Measurements from ENCODE around the gene SUSD3. TPM values are rescaled to one million over a fixed set of nuclear protein-coding genes. Genes with fewer than 3 reads are reported as not detected.

The SUSD3 gene
- total RNA-seq, 1 experiment from 2014 or later: 5.0 TPM

- H3K4me1 ChIP-seq (ENCODE audit: control insufficient read depth, insufficient read depth, low read length): peaks cover under 1% of the 10 kb centered on the region; the same call in 1 of the 2 replicates
- no peak for TF ChIP-seq SIN3A (IDR thresholded peaks at IDR 0.05; ENCODE audit: borderline replicate concordance, insufficient read depth, low read depth, low read length)
- TF ChIP-seq POLR2AphosphoS5 (IDR thresholded peaks at IDR 0.05; ENCODE audit: low read depth, low read length): no peak
- no peak for TF ChIP-seq REST (IDR thresholded peaks at IDR 0.05; ENCODE audit: insufficient read depth in 1 of 2, low read depth in 2 of 2, low read length in 1 of 2)
- no peak for TF ChIP-seq CTCF (IDR thresholded peaks at IDR 0.05)
- TF ChIP-seq TCF7L2 (IDR thresholded peaks at IDR 0.05; ENCODE audit: low read depth, low read length): no peak
- H3K4me3 ChIP-seq (ENCODE audit: low read depth in 2 of 2, low read length in 2 of 2): no peak overlapping the region
- H3K27ac ChIP-seq (ENCODE audit: low read length): no peak overlapping the region
- H3K9me3 ChIP-seq (ENCODE audit: control insufficient read depth, insufficient read depth, low read depth, low read length): no peaks in the 10 kb centered on the region
- H3K27me3 ChIP-seq (ENCODE audit: control insufficient read depth, insufficient read depth, low read length): no peaks in the 10 kb centered on the region
- intact Hi-C loops (cut with micrococcal nuclease; ENCODE audit: unreplicated experiment): no loop called here
- no peak for ATAC-seq
- POLR2A ChIA-PET: interaction anchor here (0.6 kb wide), 1 partner anchor 8 kb away, joined by 3 read pairs; no protein-coding TSS in a partner anchor
- in situ Hi-C loops (cut with HindIII; ENCODE audit: low pct_unique_long_range_greater_than_20kb, low sequenced_read_pairs): no loop called here
- H3K36me3 ChIP-seq (ENCODE audit: control insufficient read depth, insufficient read depth, low read length): no peaks in the 10 kb centered on the region
- DNase-seq (ENCODE audit: low read depth, low spot score): no peak
- no TSS peak for BruUV-seq (replicated peaks)
- CTCF ChIA-PET: interaction anchor here (0.6 kb wide), 1 partner anchor 124 kb away, joined by 3 read pairs; no protein-coding TSS in a partner anchor
Observed at GRCh38 chr9:93126825-93127368, 68.4 kb downstream of the SUSD3 start.

DNA sequence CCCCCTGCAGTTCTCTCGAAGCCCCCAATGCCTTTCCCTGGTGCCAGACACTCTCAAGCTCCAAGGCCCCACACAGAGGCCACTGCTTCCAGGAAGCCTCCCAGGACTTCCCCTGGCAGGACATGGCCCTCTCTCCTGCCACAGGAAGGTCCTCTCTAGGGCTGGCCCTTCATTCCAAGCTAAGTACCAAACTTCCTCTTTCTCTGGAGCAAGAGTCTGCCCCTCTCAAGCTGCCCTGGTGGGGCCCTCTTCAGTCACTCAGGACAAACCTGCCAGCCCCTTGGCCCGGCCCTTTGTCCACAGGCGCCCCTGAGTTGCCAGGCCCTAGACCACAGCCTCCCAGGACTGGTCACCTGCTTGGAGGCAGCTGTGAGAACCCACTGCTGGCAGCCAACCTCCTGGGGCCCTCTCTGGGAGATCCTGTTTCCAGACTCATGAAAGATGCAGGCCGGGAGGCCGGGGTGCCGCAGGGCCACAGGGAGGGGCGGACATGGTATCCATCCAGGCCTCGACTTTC, 69.0 kb downstream of the SUSD3 start:
- CTCF ChIA-PET: interaction anchor here (0.6 kb wide), 1 partner anchor 124 kb away, joined by 3 read pairs; no protein-coding TSS in a partner anchor
- peaks cover 6% of the 10 kb centered on the region for H3K4me1 ChIP-seq (ENCODE audit: control insufficient read depth, insufficient read depth, low read length)
- TF ChIP-seq REST (IDR thresholded peaks at IDR 0.05; ENCODE audit: insufficient read depth in 1 of 2, low read depth in 2 of 2, low read length in 1 of 2): no peak
- TF ChIP-seq CTCF (IDR thresholded peaks at IDR 0.05): no peak
- no peak for TF ChIP-seq TCF7L2 (IDR thresholded peaks at IDR 0.05; ENCODE audit: low read depth, low read length)
- no peak for TF ChIP-seq SIN3A (IDR thresholded peaks at IDR 0.05; ENCODE audit: borderline replicate concordance, insufficient read depth, low read depth, low read length)
- TF ChIP-seq POLR2AphosphoS5 (IDR thresholded peaks at IDR 0.05; ENCODE audit: low read depth, low read length): no peak

More for the DNA sequence above, 69.0 kb downstream of the SUSD3 start:
- no peak for DNase-seq (ENCODE audit: low read depth, low spot score)
- no peaks in the 10 kb centered on the region for H3K9me3 ChIP-seq (ENCODE audit: control insufficient read depth, insufficient read depth, low read depth, low read length)
- no peaks in the 10 kb centered on the region for H3K36me3 ChIP-seq (ENCODE audit: control insufficient read depth, insufficient read depth, low read length)
- intact Hi-C loops (cut with micrococcal nuclease; ENCODE audit: unreplicated experiment) (no loop called here), in situ Hi-C loops (cut with HindIII; ENCODE audit: low pct_unique_long_range_greater_than_20kb, low sequenced_read_pairs) (no loop called here)
- no peak overlapping the region for H3K4me3 ChIP-seq (ENCODE audit: low read depth in 2 of 2, low read length in 2 of 2)
- no TSS peak for BruUV-seq (replicated peaks)
- POLR2A ChIA-PET: interaction anchor here (0.6 kb wide), 1 partner anchor 9 kb away, joined by 3 read pairs; no protein-coding TSS in a partner anchor
- no peaks in the 10 kb centered on the region for H3K27me3 ChIP-seq (ENCODE audit: control insufficient read depth, insufficient read depth, low read length)
- no peak for ATAC-seq
- H3K27ac ChIP-seq (ENCODE audit: low read length): no peak overlapping the region
